Stimulated activated CD8-positive, alpha-beta memory T cell treated with anti-CD3 and anti-CD28 coated beads, Interleukin-7, amount 100 ng/mL, for 48 hours (primary cell): ENCODE measurements around the gene UBL4B.

Experiments used
- DNase-seq, 2 donors: peaks; one replicate each; pipeline ENCODE4 v3.0.0-alpha.2; 2020; ENCODE audit warnings: low read depth in 1 of 2; ENCODE audit errors: extremely low read depth in 1 of 2

Gene UBL4B

DNA sequence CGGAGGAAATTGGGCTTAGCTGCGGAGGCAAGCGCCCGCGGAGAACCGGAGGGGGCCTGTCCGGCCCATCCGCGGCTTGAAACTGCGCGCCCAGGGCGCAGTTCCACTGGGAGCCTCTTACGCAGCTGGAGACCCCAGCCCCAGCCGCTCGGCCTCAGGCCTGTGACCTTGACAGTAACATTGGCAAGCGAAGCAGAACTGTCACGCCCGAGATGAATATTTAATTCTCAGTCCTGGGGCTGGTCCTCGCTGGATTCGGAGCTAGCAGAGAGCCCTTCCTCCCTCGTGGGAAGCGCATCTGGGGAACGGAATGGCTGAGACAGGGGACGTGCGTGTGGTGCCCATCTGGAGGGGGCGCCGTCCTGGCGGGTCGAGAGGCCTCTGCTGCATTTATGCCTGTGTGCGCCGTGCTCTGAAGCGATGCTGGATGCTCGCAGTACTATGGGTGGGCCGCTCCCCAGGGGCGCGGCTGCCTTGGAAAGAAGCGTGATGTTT lies 39.0 kb downstream of the UBL4B start:
- DNase-seq: no peak

DNA sequence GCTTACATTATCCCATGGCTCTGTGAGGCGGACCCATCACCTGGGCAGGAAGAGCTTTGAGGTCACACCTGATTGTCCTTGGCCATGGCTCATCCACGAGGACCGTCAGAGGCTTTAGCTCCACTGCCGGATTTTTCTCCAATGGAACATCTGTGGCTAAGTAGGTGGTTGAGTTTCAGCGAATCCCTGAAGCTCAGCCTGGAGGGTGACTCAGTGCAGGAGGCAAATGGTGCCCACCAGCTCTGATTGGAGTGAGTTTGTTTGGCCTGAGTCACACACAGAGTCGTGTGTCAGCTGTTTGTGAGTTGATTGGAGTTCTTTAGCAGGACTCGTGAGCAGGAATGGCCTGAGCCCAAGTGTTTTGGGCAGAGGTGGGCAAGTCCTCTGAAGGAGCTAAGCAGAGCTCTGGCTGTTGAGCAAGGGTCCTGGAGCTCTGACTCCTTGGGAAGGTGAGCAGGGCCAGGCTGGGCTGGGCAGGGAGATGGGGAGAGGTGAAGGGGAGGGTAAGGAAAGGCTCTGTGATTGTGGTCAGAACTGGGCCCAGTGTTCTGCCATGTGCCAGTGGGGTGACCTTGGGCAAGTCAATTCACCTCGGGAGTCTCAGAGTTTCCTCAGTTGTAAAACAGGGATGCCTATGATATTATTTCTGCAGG lies 40.0 kb downstream of the UBL4B start:
- no peak for DNase-seq

DNA sequence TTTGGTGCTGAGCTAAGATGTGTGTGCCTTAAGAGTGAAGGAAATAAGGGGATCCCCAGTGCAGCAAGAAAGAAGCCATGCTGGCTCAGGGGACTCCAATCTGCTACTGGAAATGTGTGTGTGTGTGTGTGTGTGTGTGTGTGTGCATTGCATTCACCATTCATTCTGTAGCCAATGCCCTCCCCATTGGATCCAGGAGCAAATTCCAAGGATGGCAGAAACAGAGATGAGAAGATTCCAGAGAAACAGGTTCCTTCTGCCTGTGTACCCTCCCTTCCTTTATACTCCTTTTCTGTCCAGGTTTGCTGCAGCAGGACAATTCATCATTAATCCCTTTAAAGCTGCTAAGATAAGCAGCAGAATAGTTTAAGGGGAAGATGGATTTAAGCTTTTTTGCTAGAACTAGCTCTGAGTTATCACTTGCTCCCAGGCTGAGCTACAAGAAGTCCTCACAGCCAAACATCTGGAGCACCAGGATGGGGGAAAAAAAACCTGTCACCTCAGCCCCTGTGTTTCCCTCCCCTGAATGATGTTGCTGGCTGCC lies 41.2 kb downstream of the UBL4B start:
- DNase-seq: no peak

DNA sequence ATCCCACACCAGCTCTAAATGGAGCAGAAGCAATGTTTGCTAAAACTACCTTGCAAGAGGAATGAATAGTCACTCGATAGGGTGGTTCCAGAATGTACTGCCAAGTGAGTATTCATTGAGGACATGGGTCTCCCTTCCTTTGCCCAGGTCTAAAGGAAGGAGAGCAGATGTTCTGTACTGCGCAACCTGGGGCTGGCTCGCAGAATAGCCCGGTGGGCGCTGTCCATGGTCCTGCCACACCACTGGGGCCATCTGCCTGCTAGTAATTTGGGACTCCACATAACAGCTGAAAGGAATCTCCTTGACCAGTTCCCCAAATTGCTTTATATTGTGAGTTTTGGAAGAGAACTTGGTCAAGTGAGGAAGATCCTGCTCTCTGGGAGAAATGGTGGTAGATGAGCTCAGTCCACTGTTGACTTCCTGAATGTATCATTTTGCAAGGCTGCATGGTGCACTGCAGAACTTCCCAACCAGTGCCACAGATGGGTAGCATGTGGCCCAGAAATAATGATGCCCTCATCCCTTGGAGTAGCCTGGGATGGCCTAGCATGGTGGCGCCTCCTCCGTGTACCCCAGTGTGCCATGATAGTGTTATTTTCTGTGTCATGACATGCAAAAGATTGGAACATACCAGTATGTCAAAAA lies 43.8 kb downstream of the UBL4B start:
- DNase-seq: no peak

DNA sequence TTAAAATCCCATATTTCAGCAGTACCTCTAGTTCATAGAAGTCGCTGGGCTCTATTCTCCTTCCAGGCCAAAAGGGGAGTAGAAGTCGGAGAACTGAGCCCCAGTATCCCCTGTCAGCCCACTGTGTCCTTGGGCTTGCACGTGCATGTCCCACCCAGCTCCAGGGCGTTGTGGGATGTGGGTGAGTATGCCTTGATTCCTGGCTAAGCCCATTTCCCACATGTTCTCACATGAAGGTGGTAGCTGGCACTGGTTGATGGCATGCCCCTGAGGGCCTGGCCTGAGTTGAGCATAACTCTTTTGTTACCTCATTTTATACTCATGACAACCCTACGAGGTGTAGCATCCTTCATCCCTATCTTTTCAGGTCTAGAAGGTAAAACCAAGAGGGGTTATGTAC lies 46.0 kb downstream of the UBL4B start:
- DNase-seq: no peak

DNA sequence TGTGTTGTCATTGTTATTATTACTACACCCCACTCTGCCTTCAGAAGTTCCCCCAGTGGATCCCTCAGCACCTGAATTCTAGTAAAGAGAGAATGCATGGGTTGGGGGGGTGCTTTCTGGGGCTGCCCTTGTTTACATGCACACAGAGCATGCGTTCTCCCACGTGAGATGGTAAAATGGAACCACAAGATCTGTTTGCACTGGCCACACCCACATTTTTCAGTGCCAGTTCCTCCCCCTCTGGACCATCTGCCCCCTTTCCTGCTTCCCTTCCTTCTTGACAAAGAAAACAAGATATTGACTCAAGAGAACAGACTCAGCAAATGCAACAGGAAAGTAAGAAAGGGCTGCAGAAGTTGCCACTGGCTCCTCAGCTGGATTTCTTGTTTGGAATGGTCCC lies 46.9 kb downstream of the UBL4B start:
- DNase-seq: no peak

DNA sequence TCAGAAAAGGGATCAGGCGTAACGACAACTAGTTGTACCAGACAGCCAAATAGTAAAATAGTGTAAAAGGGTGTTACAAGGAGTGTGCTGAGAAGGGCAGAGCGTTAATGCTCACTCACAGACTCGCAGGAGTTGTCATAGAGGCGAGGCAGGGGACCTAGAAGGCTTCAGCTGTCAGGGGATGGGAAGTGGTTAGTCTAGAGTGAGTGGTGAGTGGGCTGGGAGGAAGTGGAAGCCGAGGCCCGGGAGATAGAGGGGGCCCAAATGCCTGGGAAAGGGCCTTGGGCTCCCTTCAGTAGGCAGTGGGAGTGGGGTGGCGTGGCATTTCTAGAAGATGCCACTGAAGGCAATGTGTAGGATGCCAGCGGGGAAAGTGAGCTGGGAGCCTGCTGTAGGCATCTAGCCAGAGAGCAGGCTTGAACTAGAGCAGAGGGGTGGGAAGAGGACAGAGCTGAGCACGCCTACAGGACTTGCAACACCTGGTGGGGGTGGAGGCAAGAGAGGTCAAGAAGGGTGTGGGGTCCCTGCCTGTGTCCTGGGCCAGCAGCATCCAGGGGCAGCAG lies 48.4 kb downstream of the UBL4B start:
- DNase-seq: no peak

DNA sequence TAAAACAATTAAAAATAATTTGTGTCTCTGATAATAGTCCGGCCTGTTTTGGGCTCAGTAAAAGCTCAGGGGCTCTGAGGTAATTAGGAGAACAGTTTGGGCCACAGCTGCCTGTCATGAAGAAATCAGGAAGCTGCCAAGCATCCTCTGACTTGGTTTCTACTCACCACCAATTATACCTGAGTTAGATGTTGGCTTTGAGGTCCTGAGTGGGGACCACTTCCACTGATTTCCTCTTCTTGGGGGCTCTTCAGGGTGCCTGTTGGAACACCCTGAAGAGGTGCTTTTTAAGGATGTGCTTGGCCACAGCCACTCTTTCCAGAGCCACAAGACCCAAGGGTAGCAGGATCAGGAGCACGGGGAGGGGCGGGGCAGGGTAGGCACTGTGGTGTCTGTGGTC lies 48.9 kb downstream of the UBL4B start:
- DNase-seq: no peak

DNA sequence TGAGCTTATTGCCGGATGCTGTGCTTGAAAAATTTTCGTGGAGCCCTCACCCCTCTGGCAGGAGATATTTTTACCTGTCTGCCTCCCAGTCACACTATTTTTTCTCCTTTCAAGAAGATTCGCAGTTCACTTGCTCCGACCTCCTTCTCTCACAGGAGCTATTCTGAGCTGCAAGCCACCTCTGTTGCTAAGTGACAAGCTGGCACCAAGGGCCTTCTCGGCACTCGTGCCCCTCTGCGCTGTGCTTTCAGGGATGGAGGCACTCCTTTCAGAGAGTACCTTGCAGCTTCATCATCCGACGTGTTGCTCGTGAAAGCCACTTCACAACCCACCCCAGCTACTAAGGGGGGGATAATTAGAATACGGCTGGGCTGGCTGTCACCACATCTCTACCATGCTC lies 49.6 kb downstream of the UBL4B start:
- no peak for DNase-seq
